ENCODE data around the gene GLI3. TPM values are rescaled to one million over a fixed set of nuclear protein-coding genes. Genes with fewer than 3 reads are reported as not detected.

The GLI3 gene
- total RNA-seq, 1 donor from 2014 or later: 5.5 TPM

- intact Hi-C loops (cut with micrococcal nuclease): no loop called here
- H3K27me3 ChIP-seq (ENCODE audit: low read depth): no peaks in the 10 kb centered on the region
- peaks cover 26% of the 10 kb centered on the region for H3K4me1 ChIP-seq
- H3K36me3 ChIP-seq: no peaks in the 10 kb centered on the region
- DNase-seq: no peak
- TF ChIP-seq CTCF (IDR thresholded peaks at IDR 0.05; ENCODE audit: borderline replicate concordance): no peak
- no peaks in the 10 kb centered on the region for H3K9me3 ChIP-seq (replicated peaks)
- H3K27ac ChIP-seq (replicated peaks): no peak overlapping the region
- H3K4me3 ChIP-seq: no peak overlapping the region
Observed at GRCh38 chr7:41994036-41994745, 242.8 kb downstream of the GLI3 start.

GRCh38 chr7:41992881-41993867 lies 243.8 kb downstream of the GLI3 start:
- DNase-seq: no peak
- Histone ChIP-seq H3K27ac (replicated peaks) (no peak overlapping the region), H3K4me1 (peaks cover 26% of the 10 kb centered on the region), H3K9me3 (replicated peaks) (no peaks in the 10 kb centered on the region), H3K27me3 (ENCODE audit: low read depth) (no peaks in the 10 kb centered on the region), H3K36me3 (no peaks in the 10 kb centered on the region), H3K4me3 (no peak overlapping the region)
- intact Hi-C loops (cut with micrococcal nuclease): no loop called here
- no peak for TF ChIP-seq CTCF (IDR thresholded peaks at IDR 0.05; ENCODE audit: borderline replicate concordance)

- Histone ChIP-seq H3K4me1 (peaks cover 16% of the 10 kb centered on the region), H3K27me3 (ENCODE audit: low read depth) (no peaks in the 10 kb centered on the region), H3K36me3 (no peaks in the 10 kb centered on the region), H3K27ac (replicated peaks) (no peak overlapping the region), H3K4me3 (no peak overlapping the region), H3K9me3 (replicated peaks) (no peaks in the 10 kb centered on the region)
- DNase-seq: no peak
- no peak for TF ChIP-seq CTCF (IDR thresholded peaks at IDR 0.05; ENCODE audit: borderline replicate concordance)
- intact Hi-C loops (cut with micrococcal nuclease): loop anchor here (10.0 kb wide), 1 partner anchor 490 kb away; no protein-coding TSS in a partner anchor
Observed at GRCh38 chr7:41984888-41985287, 252.1 kb downstream of the GLI3 start.

GRCh38 chr7:41981046-41982040 lies 255.7 kb downstream of the GLI3 start:
- Histone ChIP-seq H3K4me1 (peaks cover 31% of the 10 kb centered on the region), H3K27ac (replicated peaks) (no peak overlapping the region), H3K4me3 (no peak overlapping the region), H3K27me3 (ENCODE audit: low read depth) (no peaks in the 10 kb centered on the region), H3K9me3 (replicated peaks) (no peaks in the 10 kb centered on the region), H3K36me3 (no peaks in the 10 kb centered on the region)
- intact Hi-C loops (cut with micrococcal nuclease): loop anchor here (10.0 kb wide), 1 partner anchor 493 kb away; no protein-coding TSS in a partner anchor
- DNase-seq: no peak
- TF ChIP-seq CTCF (IDR thresholded peaks at IDR 0.05; ENCODE audit: borderline replicate concordance): no peak

Measured in left ventricle myocardium inferior (tissue), 1 donor.